SK-N-MC (cell line): Measurements from ENCODE around the gene CD2AP.

Experiments
- EZH2 ChIP-seq: fragments of 200-600 bp; sonication (generic); IDR thresholded peaks from one replicate; pipeline ENCODE4 v1.6.1; 2017; ENCODE audit warnings: antibody characterized with exemption
- POLR2AphosphoS5 ChIP-seq: IDR thresholded peaks from 2 replicates; pipeline ENCODE4 v1.6.1; 2012; ENCODE audit warnings: mild to moderate bottlenecking, low read depth, low read length, borderline replicate concordance

GRCh38 chr6:47535316-47536225 lies 58.0 kb downstream of the CD2AP start:
- TF ChIP-seq POLR2AphosphoS5 (no peak), EZH2 (no peak)
